Cardiac fibroblast (primary cell): ENCODE results near the gene SYNPO.

Experiments
- DNase-seq, 2 donors: peaks; one replicate each; pipeline versions ENCODE4 v3.0.0 to v3.0.0-alpha.2; 2010; ENCODE audit warnings: low read depth in 2 of 2
- H3K4me3 ChIP-seq, 2 donors: replicated peaks in 1 of 2; 1 replicate in 1 of 2; 2 replicates in 1 of 2; pipeline ENCODE4 v1.5.1; 2011; ENCODE audit warnings: low read depth in 2 of 2, low read length in 2 of 2, mild to moderate bottlenecking in 2 of 2, moderate library complexity in 1 of 2
- CTCF ChIP-seq: IDR thresholded peaks from one replicate; pipeline ENCODE4 v1.5.1; 2011; ENCODE audit warnings: low read depth, mild to moderate bottlenecking, low read length, inconsistent platforms

Gene SYNPO

GRCh38 chr5:150662731-150663516 lies 22.5 kb downstream of the SYNPO start:
- no peak for TF ChIP-seq CTCF
- no peak overlapping the region for H3K4me3 ChIP-seq
- DNase-seq = no peak

GRCh38 chr5:150663936-150664335 lies 23.5 kb downstream of the SYNPO start:
- DNase-seq = no peak
- TF ChIP-seq CTCF = no peak
- no peak overlapping the region for H3K4me3 ChIP-seq

- H3K4me3 ChIP-seq = no peak overlapping the region
- TF ChIP-seq CTCF = no peak
- DNase-seq = peak in 1 of 2 donors; percentile 16
Measured at GRCh38 chr5:150665044-150665443, 24.6 kb downstream of the SYNPO start.

- no peak for TF ChIP-seq CTCF
- H3K4me3 ChIP-seq = no peak overlapping the region
- no peak for DNase-seq
Measured at GRCh38 chr5:150670275-150670947, 30.0 kb downstream of the SYNPO start.

GRCh38 chr5:150670948-150671310 lies 30.5 kb downstream of the SYNPO start:
- TF ChIP-seq CTCF = no peak
- no peak overlapping the region for H3K4me3 ChIP-seq
- DNase-seq = no peak

GRCh38 chr5:150671509-150672236 lies 31.2 kb downstream of the SYNPO start:
- peak overlapping the region; percentile 51 to 53 for H3K4me3 ChIP-seq
- no peak for DNase-seq
- TF ChIP-seq CTCF = no peak
